D721Med (cell line): ENCODE measurements around the gene SEC14L3.

ENCODE experiments used
- DNase-seq: peaks from one replicate; pipeline ENCODE4 v3.0.0; 2011; ENCODE audit warnings: low spot score; ENCODE audit not compliant: insufficient read length
- FAIRE-seq: peaks from 2 replicates; lab custom pipeline; 2011; peaks lifted over from hg19 to GRCh38; lab: Jason Lieb, UNC
- CTCF ChIP-seq: IDR thresholded peaks from 2 replicates; pipeline ENCODE4 v1.5.1; 2012; ENCODE audit warnings: mild to moderate bottlenecking, control low read depth; ENCODE audit not compliant: insufficient read depth; ENCODE audit errors: missing control alignments

The SEC14L3 gene

GRCh38 chr22:30434843-30435242 lies 37.0 kb downstream of the SEC14L3 start:
- FAIRE-seq: no peak

GRCh38 chr22:30433773-30434172 lies 38.0 kb downstream of the SEC14L3 start:
- DNase-seq (no peak), FAIRE-seq (no peak)
- TF ChIP-seq CTCF: no peak

More at GRCh38 chr22:30434843-30435242, 37.0 kb downstream of the SEC14L3 start:
- DNase-seq: no peak
- TF ChIP-seq CTCF: no peak

- no peak for TF ChIP-seq CTCF
- no peak for FAIRE-seq
- no peak for DNase-seq
Observed at GRCh38 chr22:30433227-30433626, 38.6 kb downstream of the SEC14L3 start.

- DNase-seq (no peak), FAIRE-seq (no peak)
- no peak for TF ChIP-seq CTCF
Observed at GRCh38 chr22:30432520-30432919, 39.3 kb downstream of the SEC14L3 start.

GRCh38 chr22:30432096-30432495 lies 39.7 kb downstream of the SEC14L3 start:
- FAIRE-seq: no peak
- DNase-seq: no peak
- TF ChIP-seq CTCF: no peak

DNA sequence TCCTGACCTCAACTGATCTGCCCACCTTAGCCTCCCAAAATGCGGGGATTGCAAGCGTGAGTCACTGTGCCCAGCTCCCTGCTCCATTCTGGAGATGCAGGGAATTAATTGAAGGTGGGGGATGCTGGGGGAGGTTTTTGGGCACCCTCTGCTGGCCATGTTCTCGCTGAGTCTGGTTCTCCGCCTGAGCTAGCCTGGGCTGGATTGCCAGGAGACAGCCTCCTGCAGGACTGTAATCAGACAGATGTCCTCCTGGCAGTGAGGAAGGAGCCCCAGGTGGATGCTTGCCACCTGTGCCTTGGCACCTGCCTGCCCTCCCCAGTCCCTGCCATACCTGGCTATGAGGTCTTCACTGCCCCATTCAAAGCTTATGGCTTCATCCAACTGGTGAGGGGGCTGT lies 40.9 kb downstream of the SEC14L3 start:
- FAIRE-seq (no peak), DNase-seq (no peak)
- TF ChIP-seq CTCF: no peak

GRCh38 chr22:30429887-30430286 lies 41.9 kb downstream of the SEC14L3 start:
- DNase-seq: no peak
- FAIRE-seq: no peak
- TF ChIP-seq CTCF: no peak
